Pancreas (tissue), 10 donors: Measurements from ENCODE around the gene PTPRD. TPM values are rescaled to one million over a fixed set of nuclear protein-coding genes. Genes with fewer than 3 reads are reported as not detected.

ENCODE experiments used
- ATAC-seq, 4 donors: fragments of 200-7000 bp; cut with Tn5 transposase; one replicate each; pipeline versions ENCODE4 v1.8.0 to v1.9.1; 2020; ENCODE audit warnings: mild to moderate bottlenecking in 4 of 4, moderate library complexity in 4 of 4
- DNase-seq, 6 donors: peaks; one replicate each; pipeline ENCODE4 v3.0.0-alpha.2; 2020
- FAIRE-seq: peaks from 2 replicates; lab custom pipeline; 2012; peaks lifted over from hg19 to GRCh38; lab: Jason Lieb, UNC
- H3K27ac ChIP-seq, 4 donors: fragments of 200-600 bp; sonication (generic); 1 replicate in 3 of 4; 2 replicates in 1 of 4; pipeline versions ENCODE4 v1.5.0 to v1.8.0; 2020
- H3K27me3 ChIP-seq, 4 donors: fragments of 200-600 bp; one replicate each; pipeline ENCODE4 v1.8.0; 2021
- H3K36me3 ChIP-seq, 3 donors: fragments of 200-600 bp; sonication (generic) in 1 of 3; one replicate each; pipeline versions ENCODE4 v1.5.0 to v1.8.0; 2020 to 2021
- H3K4me1 ChIP-seq, 3 donors: fragments of 200-600 bp; one replicate each; pipeline ENCODE4 v1.8.0; 2021
- H3K4me3 ChIP-seq, 4 donors: fragments of 200-600 bp; sonication (generic) in 2 of 4; one replicate each; pipeline versions ENCODE4 v1.5.0 to v1.8.0; 2020 to 2021
- H3K9me3 ChIP-seq, 4 donors: fragments of 200-600 bp; one replicate each; pipeline ENCODE4 v1.8.0; 2021
- WGBS, 2 donors: extraction: QIAGEN DNeasy Blood & Tissue Kit; methylation state at CpG; one replicate each; pipeline ENCODE4 v1.1.7; 2013; 5-methylcytosine and 5-hydroxymethylcytosine counted together
- intact Hi-C, 3 donors: fragments of 100-400 bp; cut with DNase I; formaldehyde crosslinking; loops; one replicate each; pipeline versions ENCODE4 v1.11.1 to v1.14.2; 2022
- polyA plus RNA-seq, 2 donors: library from polyadenylated mRNA; stranded (reverse); fragments of 200-250 nt; gene quantifications; one replicate each; pipeline ENCODE4 v1.2.3, GENCODE V29; 2013
- total RNA-seq, 6 donors: library from RNA; stranded (reverse); fragmentation: NEBNext Ultra II Directional in 4 of 6; extraction: Animal tissue kit (Norgen Biotek cat#: 25700) in 4 of 6; gene quantifications; one replicate each; pipeline versions ENCODE4 v1.2.1 to v1.2.4, GENCODE V29; 2021 to 2023
- TF ChIP-seq, protein P1 (sequence below), 4 donors: fragments of 200-600 bp; sonication (generic) in 3 of 4; IDR thresholded peaks; one replicate each; pipeline versions ENCODE4 v1.5.0 to v1.8.0; 2021; ENCODE audit warnings: antibody characterized with exemption in 4 of 4
- donor health status: healthy with polysubstance abuse.
- donor health status: DM: no; HTN: no; CAD: no; lungs with moderate emphysema.
- donor health status: DM: no; HTN: no; CAD: no.
- donor health status: control.
- donor health status: control.
- donor health status: Bipolar disorder and iron deficiency.
- donor health status: DM: yes; HTN: yes; CAD: no.
- donor health status: DM: no; HTN: no; CAD: no.
- donor health status: DM: no; HTN: no; CAD: no.
- donor health status: DM: yes; HTN: yes; CAD: no.

PTPRD gene
- total and polyA plus RNA-seq, 8 donors = 2.1 to 21.7 (median 5.1) TPM

DNA sequence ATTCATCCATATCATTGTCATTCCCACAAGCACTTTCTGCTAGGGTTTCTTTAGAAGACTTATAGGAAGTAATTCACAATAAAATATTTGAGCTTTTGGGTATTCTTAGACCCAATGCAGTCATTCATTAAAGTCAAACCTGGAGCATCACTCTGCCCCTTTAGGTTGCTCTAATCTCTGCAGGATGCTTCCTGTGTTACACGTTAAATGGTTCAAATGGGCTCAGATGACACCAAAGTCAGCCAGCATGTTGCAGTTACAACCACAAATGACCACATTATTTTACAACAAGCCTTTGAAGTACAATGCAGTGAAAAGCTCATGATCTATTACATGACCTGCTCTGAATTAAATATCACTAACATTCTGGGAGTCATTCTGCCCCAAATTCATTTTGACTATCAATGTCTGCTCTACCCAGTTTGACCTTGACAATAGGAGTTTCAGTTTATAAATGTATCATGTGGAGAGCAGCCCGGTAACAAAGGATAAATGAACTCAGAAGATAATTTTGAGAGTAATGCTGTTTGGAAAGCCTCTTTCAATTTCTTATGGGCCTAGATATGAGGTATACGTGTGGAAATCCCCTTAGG lies 2144.7 kb downstream of the PTPRD start:
- no peak for ATAC-seq
- no peak for DNase-seq
- H3K4me3 ChIP-seq = no peak overlapping the region
- H3K9me3 ChIP-seq = no peaks in the 10 kb centered on the region
- no peak overlapping the region for H3K27ac ChIP-seq
- no peaks in the 10 kb centered on the region for H3K27me3 ChIP-seq
- intact Hi-C loops = no loop called here
- H3K36me3 ChIP-seq = no peaks in the 10 kb centered on the region
- H3K4me1 ChIP-seq = no peaks in the 10 kb centered on the region
- no peak for FAIRE-seq
- WGBS, 2 donors = 67 to 80% methylated on average over 3 of the region's 3 CpGs
- TF ChIP-seq, protein P1, sequence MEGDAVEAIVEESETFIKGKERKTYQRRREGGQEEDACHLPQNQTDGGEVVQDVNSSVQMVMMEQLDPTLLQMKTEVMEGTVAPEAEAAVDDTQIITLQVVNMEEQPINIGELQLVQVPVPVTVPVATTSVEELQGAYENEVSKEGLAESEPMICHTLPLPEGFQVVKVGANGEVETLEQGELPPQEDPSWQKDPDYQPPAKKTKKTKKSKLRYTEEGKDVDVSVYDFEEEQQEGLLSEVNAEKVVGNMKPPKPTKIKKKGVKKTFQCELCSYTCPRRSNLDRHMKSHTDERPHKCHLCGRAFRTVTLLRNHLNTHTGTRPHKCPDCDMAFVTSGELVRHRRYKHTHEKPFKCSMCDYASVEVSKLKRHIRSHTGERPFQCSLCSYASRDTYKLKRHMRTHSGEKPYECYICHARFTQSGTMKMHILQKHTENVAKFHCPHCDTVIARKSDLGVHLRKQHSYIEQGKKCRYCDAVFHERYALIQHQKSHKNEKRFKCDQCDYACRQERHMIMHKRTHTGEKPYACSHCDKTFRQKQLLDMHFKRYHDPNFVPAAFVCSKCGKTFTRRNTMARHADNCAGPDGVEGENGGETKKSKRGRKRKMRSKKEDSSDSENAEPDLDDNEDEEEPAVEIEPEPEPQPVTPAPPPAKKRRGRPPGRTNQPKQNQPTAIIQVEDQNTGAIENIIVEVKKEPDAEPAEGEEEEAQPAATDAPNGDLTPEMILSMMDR (IDR thresholded peaks at IDR 0.05) = no peak

DNA sequence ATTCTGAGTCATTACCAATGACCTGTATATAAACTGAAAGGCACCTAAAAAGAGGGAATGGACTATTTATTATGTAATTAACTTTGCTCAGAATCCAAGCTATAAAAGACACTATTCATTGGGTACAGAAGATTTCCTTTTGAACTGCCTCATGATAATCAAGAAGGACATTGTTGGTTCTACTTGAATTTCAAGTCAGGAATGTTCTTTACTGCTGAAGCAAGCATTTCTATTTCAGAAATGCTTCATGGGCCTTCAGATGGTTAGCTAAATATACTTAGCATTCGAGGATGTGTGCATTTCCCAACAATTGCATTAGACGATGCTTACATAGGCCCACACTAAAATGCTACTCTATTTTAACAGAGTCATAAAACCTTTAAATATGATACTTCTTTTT lies 2155.0 kb downstream of the PTPRD start:
- intact Hi-C loops = no loop called here
- Histone ChIP-seq H3K4me1 (no peaks in the 10 kb centered on the region), H3K27me3 (no peaks in the 10 kb centered on the region), H3K4me3 (no peak overlapping the region), H3K9me3 (no peaks in the 10 kb centered on the region), H3K27ac (no peak overlapping the region), H3K36me3 (no peaks in the 10 kb centered on the region)
- TF ChIP-seq, protein P1 (IDR thresholded peaks at IDR 0.05) = no peak
- 73 to 75% methylated on average over 2 of the region's 2 CpGs for WGBS, 2 donors
- DNase-seq (no peak), ATAC-seq (no peak), FAIRE-seq (no peak)

DNA sequence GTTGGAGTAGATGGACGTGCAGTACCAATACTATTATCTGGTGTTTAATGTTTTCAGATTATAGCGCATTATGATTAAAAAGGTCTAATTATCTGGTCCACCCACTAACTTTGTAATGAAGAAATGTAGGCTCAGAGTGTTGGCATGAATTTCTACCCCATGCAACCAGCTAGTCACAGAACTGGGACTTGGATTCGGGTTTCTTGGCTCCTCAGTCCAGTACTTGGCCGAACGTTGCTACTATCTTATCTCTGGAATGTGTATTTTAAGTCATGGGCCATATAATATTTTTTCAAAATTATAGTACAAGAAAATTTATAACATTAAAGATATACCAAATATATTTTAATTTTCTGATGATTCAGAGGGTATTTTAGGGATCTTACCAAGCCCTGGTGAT lies 2155.7 kb downstream of the PTPRD start:
- intact Hi-C loops = no loop called here
- H3K4me1 ChIP-seq = no peaks in the 10 kb centered on the region
- H3K36me3 ChIP-seq = no peaks in the 10 kb centered on the region
- TF ChIP-seq, protein P1 (IDR thresholded peaks at IDR 0.05) = no peak
- H3K4me3 ChIP-seq = no peak overlapping the region
- H3K9me3 ChIP-seq = no peaks in the 10 kb centered on the region
- WGBS, 2 donors = 39 to 44% methylated on average over 5 of the region's 5 CpGs
- H3K27ac ChIP-seq = no peak overlapping the region
- no peak for FAIRE-seq
- ATAC-seq = no peak
- H3K27me3 ChIP-seq = no peaks in the 10 kb centered on the region
- DNase-seq = no peak

DNA sequence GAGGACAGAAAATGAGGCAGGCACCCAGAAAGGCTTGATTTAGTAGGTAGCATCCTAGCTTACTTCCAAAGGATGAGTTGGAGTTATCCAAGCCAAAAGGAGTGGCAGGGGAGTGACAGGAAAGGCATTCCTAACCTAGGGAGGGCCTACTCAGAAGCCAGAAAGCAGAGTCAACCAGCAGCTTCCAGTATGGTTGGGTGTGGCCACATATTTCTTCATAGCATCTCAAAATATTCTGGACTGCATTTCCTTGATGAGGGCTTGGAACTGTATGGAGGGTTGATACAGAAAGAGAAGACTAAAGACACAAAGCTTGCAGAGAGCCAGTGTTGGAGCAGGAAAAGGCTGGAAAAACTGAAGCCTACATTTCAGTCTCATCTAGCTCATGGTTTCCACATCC lies 2156.5 kb downstream of the PTPRD start:
- Histone ChIP-seq H3K27me3 (no peaks in the 10 kb centered on the region), H3K36me3 (no peaks in the 10 kb centered on the region), H3K9me3 (no peaks in the 10 kb centered on the region), H3K4me1 (no peaks in the 10 kb centered on the region), H3K27ac (no peak overlapping the region), H3K4me3 (no peak overlapping the region)
- DNase-seq = no peak
- TF ChIP-seq, protein P1 (IDR thresholded peaks at IDR 0.05) = no peak
- FAIRE-seq = no peak
- intact Hi-C loops = no loop called here
- ATAC-seq = no peak

DNA sequence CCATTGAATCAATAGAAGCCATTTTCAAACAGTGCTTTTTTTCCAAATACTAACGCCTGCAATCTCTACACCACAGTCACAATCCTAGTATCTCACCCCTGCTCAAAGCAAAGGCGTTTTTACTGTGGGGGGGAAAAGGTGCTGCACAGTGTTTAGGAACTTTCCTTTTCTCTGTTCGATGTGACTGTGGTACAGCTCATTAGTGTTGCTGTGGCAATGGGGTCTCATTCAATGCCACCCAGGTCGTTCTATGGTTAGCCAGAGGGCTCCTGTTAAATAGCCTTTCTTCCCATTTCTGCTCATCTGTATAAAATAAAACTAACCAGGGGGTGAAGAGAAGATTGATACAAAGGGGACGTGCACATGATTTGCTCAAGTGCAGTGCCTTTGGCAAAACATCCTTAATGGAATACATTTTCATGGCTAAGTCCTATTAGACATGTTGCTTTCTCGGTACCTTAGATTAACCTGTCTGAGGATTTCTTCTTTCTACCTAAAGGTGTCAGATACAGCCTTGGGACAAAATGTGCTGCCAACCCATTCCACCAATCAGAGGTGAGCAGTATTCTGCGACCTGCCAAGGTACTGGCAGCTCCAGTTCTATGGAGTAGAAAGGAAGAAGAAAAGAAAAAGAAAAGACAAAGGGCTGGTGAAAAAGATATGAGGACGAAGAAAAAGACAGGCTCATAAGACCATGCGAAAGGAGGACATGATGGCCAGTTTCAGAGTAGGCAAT lies 2161.8 kb downstream of the PTPRD start:
- TF ChIP-seq, protein P1 (IDR thresholded peaks at IDR 0.05) = no peak
- Histone ChIP-seq H3K27ac (no peak overlapping the region), H3K9me3 (no peaks in the 10 kb centered on the region), H3K36me3 (no peaks in the 10 kb centered on the region), H3K4me1 (no peaks in the 10 kb centered on the region), H3K4me3 (no peak overlapping the region), H3K27me3 (no peaks in the 10 kb centered on the region)
- no peak for FAIRE-seq
- 66 to 81% methylated on average over 9 of the region's 9 CpGs for WGBS, 2 donors
- ATAC-seq = no peak
- intact Hi-C loops = no loop called here
- no peak for DNase-seq
